ENCODE measurements around the gene RMDN2. TPM values are rescaled to one million over a fixed set of nuclear protein-coding genes. Genes with fewer than 3 reads are reported as not detected.
A peak's percentile ranks its signal among the peaks of the same experiment; 100 is the strongest.

The RMDN2 gene
- total RNA-seq (100 to 1,000 TPM in 1 of 9 donors, 10 to 100 TPM in 8; 30.3 to 110 (median 56.2) TPM), polyA plus RNA-seq (100 to 1,000 TPM in 1 of 3 donors, 10 to 100 TPM in 2; 28.5 to 126 (median 35.3) TPM)
- long read RNA-seq, donor 1, partial matches to known transcripts: 11 of 14 reads
- long read RNA-seq, donor 1, other reads (novel, unspliced or antisense): 0 of 14 reads
- long read RNA-seq, donor 2, partial matches to known transcripts: 13 of 23 reads
- long read RNA-seq, donor 2, other reads (novel, unspliced or antisense): 10 of 23 reads
- long read RNA-seq, donor 3, partial matches to known transcripts: 0 of 7 reads
- long read RNA-seq, donor 3, other reads (novel, unspliced or antisense): 5 of 7 reads
- long read RNA-seq, donor 4, transcript RMDN2-202 (11 exons, 1,381 nt): major isoform, 14 of 59 reads
- long read RNA-seq, donor 4, partial matches to known transcripts: 8 of 59 reads
- long read RNA-seq, donor 4, other reads (novel, unspliced or antisense): 37 of 59 reads
- long read RNA-seq, donor 5, transcript RMDN2-202 (11 exons, 1,381 nt): major isoform, 15 of 33 reads
- long read RNA-seq, donor 5, partial matches to known transcripts: 1 of 33 reads
- long read RNA-seq, donor 5, other reads (novel, unspliced or antisense): 17 of 33 reads
- long read RNA-seq, donor 6, transcript RMDN2-202 (11 exons, 1,381 nt): major isoform, 9 of 28 reads
- long read RNA-seq, donor 6, partial matches to known transcripts: 11 of 28 reads
- long read RNA-seq, donor 6, other reads (novel, unspliced or antisense): 8 of 28 reads
- long read RNA-seq, donor 7, partial matches to known transcripts: 0 of 2 reads
- long read RNA-seq, donor 7, other reads (novel, unspliced or antisense): 0 of 2 reads
- long read RNA-seq, donor 8, partial matches to known transcripts: 0 of 11 reads
- long read RNA-seq, donor 8, other reads (novel, unspliced or antisense): 10 of 11 reads
- long read RNA-seq, donor 9, partial matches to known transcripts: 19 of 29 reads
- long read RNA-seq, donor 9, other reads (novel, unspliced or antisense): 9 of 29 reads
- long read RNA-seq, donor 10, partial matches to known transcripts: 0 of 3 reads
- long read RNA-seq, donor 10, other reads (novel, unspliced or antisense): 0 of 3 reads

GRCh38 chr2:37925063-37925897 is at the start of gene RMDN2:
TSS of gene RMDN2 (plus strand) at chr2:37925287. CDS start at chr2:37929278, 3,991 bp downstream.
- H3K36me3 ChIP-seq (replicated peaks in 1 of 2): no peaks in the 10 kb centered on the region
- H3K27me3 ChIP-seq: no peaks in the 10 kb centered on the region
- no peaks in the 10 kb centered on the region for H3K9me3 ChIP-seq (replicated peaks in 1 of 3)
- peak within 1 kb of the TSS; percentile 86 to 96 (median 91) for H3K27ac ChIP-seq
- TF ChIP-seq CTCF (IDR thresholded peaks at IDR 0.05) (peak in 2 of 6 experiments; percentile 2 to 17), POLR2A (IDR thresholded peaks at IDR 0.05) (peak; percentile 62 to 89)
- H3K4me1 ChIP-seq (replicated peaks in 1 of 2): peaks cover 21 to 52% of the 10 kb centered on the region in 2 donors
- H3K4me3 ChIP-seq: peak within 1 kb of the TSS; percentile 51 to 81 (median 71)
- peak; percentile 89 to 95 (median 94) for DNase-seq
- WGBS, 4 donors: 0 to 2% (median 1%) methylated on average over 31 to 79 of the region's 79 CpGs
- intact Hi-C loops (cut with DNase I): no loop called here

GRCh38 chr2:37875403-37875906 is 49.6 kb upstream of the RMDN2 start:
- Histone ChIP-seq H3K27ac (no peak overlapping the region), H3K4me1 (replicated peaks in 1 of 2) (peaks cover 0 to 17% of the 10 kb centered on the region in 2 donors), H3K36me3 (replicated peaks in 1 of 2) (no peaks in the 10 kb centered on the region), H3K9me3 (replicated peaks in 1 of 3) (no peaks in the 10 kb centered on the region), H3K4me3 (no peak overlapping the region), H3K27me3 (no peaks in the 10 kb centered on the region)
- no peak for TF ChIP-seq CTCF (IDR thresholded peaks at IDR 0.05)
- TF ChIP-seq POLR2A (IDR thresholded peaks at IDR 0.05): no peak
- intact Hi-C loops (cut with DNase I): loop anchor here in 1 of 2 donors (5.0 kb wide), 1 partner anchor 483 kb away; no protein-coding TSS in a partner anchor
- 48 to 67% (median 60%) methylated on average over 14 to 15 of the region's 15 CpGs for WGBS, 4 donors
- DNase-seq: no peak

GRCh38 chr2:37876227-37876626 is 48.9 kb upstream of the RMDN2 start:
- no peaks in the 10 kb centered on the region for H3K27me3 ChIP-seq
- H3K36me3 ChIP-seq (replicated peaks in 1 of 2): no peaks in the 10 kb centered on the region
- no peak overlapping the region for H3K4me3 ChIP-seq
- H3K4me1 ChIP-seq (replicated peaks in 1 of 2): peaks cover 0 to 17% of the 10 kb centered on the region in 2 donors
- WGBS, 4 donors: 78 to 92% (median 86%) methylated on average over 8 to 9 of the region's 9 CpGs
- intact Hi-C loops (cut with DNase I): loop anchor here in 1 of 2 donors (5.0 kb wide), 1 partner anchor 484 kb away; no protein-coding TSS in a partner anchor
- H3K9me3 ChIP-seq (replicated peaks in 1 of 3): no peaks in the 10 kb centered on the region
- DNase-seq: no peak
- H3K27ac ChIP-seq: no peak overlapping the region
- no peak for TF ChIP-seq CTCF (IDR thresholded peaks at IDR 0.05)
